CD4-positive, alpha-beta T cell treated with Interleukin-2 at 100 ng/mL for 4 hours (primary cell): ENCODE results near the gene CDHR2.

ENCODE experiments used
- DNase-seq: peaks from one replicate; pipeline ENCODE4 v3.0.0-alpha.2; 2020; ENCODE audit warnings: low spot score

CDHR2 gene

DNA sequence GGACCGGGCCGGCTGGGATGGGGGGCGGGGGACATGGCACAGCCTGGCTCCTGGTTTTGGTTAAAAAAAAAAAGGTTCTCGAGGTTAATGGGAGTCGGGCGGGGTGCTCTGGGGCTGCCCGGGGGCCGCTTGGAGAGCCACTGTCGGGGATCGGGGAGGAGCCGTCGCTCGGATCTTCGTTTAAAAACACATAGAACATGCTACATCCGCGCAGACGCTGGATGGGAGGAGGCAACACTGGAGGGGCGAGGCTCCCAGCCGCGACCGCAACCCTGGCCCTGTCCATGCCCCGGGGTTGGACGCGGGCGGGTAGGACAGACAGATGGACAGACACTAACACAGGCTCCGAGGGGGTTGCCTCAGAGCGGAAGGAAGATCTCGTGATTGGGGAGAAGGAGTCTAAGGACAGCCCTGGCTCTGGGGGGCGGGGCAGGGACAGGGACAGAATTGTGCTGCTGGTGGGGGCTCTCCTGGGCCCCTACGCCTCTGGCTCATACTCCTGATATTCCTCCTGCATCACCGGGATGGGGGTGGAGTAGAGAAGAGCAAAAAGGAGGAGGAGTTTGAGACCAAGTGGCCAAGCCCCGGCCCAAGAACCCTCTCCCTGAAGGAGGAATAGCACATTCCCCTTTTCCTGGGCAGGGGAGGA lies 71.3 kb downstream of the CDHR2 start:
- DNase-seq: no peak

GRCh38 chr5:176621661-176622079 lies 72.5 kb downstream of the CDHR2 start:
- no peak for DNase-seq

DNA sequence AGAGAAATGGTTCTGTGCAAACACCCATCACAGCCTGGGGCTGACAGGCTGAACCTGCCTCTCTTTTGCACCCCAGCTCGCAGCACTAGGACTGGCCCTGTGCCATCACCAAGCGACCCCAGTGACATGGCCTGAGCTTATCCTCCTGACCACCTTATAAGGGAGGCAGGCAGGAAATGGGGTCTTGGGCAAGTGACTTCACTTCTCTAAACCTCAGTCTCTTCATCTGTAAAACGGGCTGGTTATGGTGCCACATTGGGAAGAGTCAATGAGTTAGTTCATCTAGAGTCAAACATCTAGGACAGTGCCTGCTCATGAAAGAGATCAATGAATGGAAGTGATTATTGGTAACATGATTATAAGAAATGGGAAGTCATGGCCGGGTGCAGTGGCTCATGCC lies 75.0 kb downstream of the CDHR2 start:
- no peak for DNase-seq

GRCh38 chr5:176624938-176625337 lies 75.8 kb downstream of the CDHR2 start:
- DNase-seq: no peak

GRCh38 chr5:176625512-176625911 lies 76.4 kb downstream of the CDHR2 start:
- DNase-seq: no peak

- DNase-seq: no peak
These were observed 77.1 kb downstream of the CDHR2 start for GRCh38 chr5:176625966-176626875.

GRCh38 chr5:176626876-176627236 lies 77.7 kb downstream of the CDHR2 start:
- no peak for DNase-seq

DNA sequence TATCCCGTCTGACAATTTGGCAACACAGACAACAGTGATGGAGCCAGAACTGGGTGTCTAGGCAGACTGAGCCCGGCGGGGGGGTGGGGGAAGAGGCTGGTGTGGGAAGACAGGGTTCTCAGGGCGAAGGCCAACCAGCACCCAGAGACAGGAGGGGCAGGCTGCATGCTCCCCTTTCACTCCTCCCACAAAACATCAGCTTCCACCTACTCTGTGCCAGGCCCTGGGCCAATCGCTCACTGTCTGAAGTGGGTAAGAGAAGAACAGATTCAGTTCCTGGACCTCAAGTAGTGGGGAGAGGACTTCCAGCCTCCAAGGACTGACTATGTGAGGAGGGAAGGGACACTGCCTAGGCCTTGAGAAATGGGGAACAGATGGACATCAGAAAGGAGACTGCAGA lies 78.4 kb downstream of the CDHR2 start:
- DNase-seq: no peak

GRCh38 chr5:176628406-176629228 lies 79.5 kb downstream of the CDHR2 start:
- no peak for DNase-seq

DNA sequence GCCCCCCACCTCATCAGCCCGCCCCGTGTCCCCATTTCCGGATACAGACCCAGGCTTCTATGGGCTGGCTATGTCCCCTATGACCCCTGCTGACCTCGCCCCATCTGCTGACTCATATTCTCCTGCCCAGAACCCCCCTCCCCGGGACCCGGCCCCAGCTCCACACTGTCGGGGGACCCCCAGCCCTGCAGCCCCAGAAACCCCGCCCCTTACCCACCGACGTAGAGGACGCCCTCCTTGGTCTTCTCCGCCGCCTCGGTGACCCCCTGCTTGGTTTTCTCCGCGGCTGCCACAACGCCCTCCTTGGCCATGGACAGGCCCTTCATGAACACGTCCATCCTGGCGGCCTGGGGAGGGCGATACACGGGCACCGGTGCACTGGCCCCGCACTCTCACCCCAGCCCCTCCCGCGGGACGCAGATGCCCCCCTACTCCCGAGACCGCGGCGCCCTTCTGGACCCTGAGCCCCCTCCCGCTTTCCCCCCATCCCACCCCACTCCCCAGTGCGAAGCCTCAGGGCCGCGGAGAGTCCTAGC lies 80.2 kb downstream of the CDHR2 start:
- DNase-seq: no peak

GRCh38 chr5:176629853-176630680 lies 80.9 kb downstream of the CDHR2 start, which contains the start of the genes EIF4E1B and SNCB:
EIF4E1B (plus strand) TSS chr5:176630675; CDS start chr5:176642788, 12,113 bp downstream.
SNCB (minus strand) TSS chr5:176630534; CDS start chr5:176629654, 880 bp downstream.
- no peak for DNase-seq

- no peak for DNase-seq
These were observed 81.6 kb downstream of the CDHR2 start for GRCh38 chr5:176630681-176631222.

DNA sequence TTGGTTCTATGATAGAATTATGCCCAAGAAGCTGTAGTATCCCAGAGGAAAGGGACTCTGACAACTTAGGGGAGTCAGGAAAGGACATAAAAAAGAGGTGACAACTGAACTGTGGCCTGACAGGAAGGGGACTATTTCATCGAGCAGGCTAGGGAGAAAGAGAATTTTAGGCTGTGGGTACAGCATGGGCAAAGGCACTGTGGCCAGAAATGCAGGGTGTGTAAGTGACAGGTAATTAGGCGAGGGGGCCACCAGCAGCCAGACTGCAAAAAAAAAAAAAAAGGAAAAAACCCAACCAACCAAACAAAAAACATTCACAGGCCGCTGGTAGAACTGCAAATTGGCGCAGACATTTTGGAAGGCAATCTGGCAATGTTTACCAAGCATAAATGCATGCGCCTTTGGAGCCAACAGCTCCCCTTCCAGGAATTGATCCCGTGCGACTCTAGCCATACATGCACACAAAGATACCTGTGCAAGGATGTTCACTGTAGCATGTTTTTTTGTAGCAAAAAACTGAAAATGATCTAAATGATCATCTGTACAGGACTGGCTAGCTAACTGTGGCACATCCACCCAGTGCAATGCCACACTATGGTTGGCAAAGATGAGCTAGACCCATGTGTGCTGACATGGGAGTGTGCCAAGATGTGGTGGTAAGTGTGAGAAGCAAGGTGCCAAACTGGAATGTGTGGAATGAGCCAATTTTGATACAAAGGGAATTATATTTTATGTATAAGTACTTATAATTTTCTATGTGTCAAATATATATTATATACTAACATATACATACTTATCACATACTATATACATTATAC lies 82.5 kb downstream of the CDHR2 start:
- DNase-seq: no peak

- DNase-seq: no peak
These were observed 83.6 kb downstream of the CDHR2 start for GRCh38 chr5:176632745-176633144.

GRCh38 chr5:176633598-176633997 lies 84.5 kb downstream of the CDHR2 start:
- no peak for DNase-seq

DNA sequence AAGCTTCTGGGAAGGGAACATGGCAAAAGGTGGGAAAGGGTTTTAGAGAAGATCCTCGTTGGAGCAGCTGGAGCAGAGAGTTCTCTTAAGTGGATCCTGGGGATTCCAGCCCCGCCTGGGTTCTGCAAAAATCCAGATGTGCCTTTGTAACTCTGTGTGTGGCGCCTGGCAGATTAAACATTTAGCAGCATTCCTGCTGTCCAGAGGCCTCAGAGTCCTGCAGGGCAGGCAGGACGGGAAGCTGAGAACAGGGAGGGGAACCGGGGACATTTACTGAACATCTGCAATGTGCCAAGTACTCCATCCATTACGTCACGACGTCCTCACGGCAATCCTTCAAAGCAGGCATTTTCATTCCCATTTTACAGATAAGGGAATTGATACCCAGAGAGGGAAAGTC lies 87.3 kb downstream of the CDHR2 start:
- no peak for DNase-seq

GRCh38 chr5:176637556-176637955 lies 88.4 kb downstream of the CDHR2 start:
- no peak for DNase-seq

- DNase-seq: no peak
These were observed 89.3 kb downstream of the CDHR2 start for GRCh38 chr5:176638437-176638836.

DNA sequence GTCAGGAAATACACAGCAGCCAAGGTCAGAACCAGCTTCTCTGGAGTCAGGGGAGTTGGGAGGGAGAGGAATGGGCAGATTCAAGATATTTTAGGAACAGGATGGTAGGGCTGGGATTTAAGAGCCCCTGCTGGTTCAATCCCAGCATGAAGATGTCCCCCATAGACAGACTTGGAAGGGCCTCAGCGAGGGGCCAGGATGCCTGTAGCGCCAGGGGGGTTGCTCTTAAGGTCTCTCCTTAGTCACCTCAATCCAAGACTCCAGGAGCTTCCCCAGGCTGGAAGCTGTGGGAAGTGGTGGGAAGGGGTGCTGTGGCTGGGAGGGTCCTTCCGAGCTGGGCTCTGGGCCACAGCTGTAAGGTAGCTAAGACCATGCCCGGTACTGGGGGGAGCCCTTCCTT lies 90.1 kb downstream of the CDHR2 start:
- no peak for DNase-seq

GRCh38 chr5:176639981-176640380 lies 90.8 kb downstream of the CDHR2 start:
- no peak for DNase-seq
